A549 treated with dexamethasone at 1 μM for 4 hours (cell line): ENCODE results near the gene LRRN4CL. TPM values are rescaled to one million over a fixed set of nuclear protein-coding genes. Genes with fewer than 3 reads are reported as not detected.

ENCODE experiments used
- total RNA-seq: library from RNA; stranded (reverse); fragments of 200-300 nt; extraction: Qiagen RNA extraction; gene quantifications from 5 replicates; pipeline ENCODE4 v1.2.3, GENCODE V29; 2022

LRRN4CL gene
- total RNA-seq, result 0.08 to 0.13 TPM (median 0.09 TPM) in 3 of 5 replicates, not detected in the others

DNA sequence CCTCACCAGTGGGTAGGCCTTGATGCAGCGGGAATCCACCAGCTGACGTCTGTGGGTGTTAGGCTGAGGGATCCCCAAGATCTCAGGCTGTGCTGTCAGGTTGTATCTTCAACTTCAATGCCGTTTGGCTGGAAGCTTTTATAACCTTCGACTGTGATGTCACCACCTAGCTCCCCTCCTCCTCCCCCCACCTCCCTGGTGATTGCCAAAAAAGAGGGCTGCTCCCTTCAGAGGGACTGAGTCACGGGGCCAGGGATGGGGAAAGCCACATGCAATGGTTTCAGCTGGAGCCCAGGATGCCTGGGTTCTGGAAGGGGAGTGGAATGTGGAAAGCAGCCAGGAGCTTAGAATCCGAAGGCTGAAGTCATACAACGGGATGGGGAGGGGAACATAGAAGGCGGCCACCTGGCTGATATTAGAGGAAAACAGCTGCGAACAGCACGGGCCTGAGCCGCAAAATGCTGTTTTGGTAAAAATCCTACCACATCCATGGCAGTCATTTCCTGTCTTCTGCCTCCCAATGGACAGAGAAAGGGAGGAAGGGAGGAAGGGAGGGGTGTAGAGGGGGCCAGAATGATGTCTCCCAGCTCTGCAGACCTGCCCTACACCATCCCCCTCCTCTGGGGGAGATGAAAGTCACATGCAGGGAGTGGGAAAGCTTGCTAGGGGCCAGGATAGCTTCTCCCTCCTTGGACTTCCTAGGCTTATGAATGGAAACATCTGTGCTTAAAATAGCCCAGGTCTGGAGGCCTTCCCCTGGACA is at the start of gene LRRN4CL:
LRRN4CL (minus strand) TSS at position 110 of the 763 bp plus-strand sequence. CDS start 1,022 bp downstream, outside the sequence.

DNA sequence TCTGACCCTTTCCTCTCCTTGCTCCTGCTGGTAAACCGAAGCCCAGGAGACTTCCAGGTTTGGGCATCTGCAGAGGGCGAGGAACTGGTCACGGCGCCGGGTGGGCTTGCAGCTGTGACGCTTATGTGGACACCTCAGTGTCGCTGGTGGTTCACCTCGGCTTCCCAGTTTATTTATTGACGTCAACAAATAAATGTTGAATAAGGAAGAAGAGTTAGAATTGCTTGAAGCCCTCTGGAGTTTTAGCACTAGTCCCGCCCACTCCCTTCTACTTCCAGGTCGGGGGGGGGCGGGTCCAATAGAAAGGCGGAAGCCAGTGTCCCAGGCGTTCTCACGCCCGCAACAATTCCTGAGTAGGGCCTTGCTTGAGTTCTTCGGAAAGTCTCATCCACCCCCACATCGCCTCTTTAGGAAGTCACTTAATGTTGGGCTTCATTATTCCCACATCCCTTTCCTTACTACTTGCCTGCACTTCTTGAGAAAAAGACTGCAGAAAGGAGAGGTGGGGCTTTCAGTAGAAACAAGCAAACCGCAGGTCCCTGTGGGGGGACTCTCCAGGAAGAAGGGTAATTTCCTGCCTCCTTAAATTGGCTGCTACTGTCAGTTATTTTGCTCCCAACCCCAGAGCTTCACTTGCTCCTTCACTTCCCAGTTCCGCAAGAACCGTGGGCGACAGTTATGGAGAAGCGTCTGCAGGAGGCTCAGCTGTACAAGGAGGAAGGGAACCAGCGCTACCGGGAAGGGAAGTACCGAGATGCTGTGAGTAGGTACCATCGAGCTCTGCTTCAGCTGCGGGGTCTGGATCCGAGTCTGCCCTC is 39.0 kb upstream of the LRRN4CL start, which contains the start of gene TTC9C:
TTC9C (plus strand) TSS at position 316 of the 818 bp plus-strand sequence; CDS start at position 679, 363 bp downstream.

DNA sequence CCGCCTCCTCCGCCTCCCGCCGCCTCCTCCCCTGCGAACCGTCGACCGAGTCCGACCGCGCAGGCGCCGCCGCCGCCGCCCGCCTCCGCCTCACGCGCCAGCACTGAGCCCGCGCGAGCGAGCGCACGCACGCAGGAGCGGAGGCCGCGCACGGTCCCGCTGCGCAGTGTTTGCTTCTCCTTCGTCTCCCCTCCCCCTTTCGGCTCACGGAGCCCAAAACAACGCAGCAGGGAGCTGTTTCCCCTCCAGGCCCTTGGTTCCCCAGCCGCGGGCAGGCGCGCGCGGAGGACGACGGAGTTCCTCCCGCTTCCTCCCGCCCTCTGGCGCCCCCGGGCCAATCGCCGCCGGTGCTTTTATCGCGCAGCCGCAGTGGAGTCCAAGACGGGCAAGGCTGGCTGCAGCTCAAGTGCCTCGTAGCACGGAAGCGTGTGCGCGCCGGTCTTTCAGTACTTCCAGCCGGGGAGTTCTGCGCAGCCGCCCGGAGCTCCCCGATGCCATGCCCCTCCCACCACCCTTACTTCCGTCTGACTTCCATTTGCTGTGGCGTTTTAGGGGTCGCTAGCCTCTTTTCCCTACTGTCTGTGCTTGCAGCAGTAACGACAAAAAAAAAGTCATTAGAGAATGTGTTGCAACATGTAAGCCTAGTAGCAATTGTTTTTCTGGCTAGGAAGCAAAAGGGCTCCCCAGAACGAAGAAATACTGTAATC is 38.0 kb upstream of the LRRN4CL start, which contains the start of gene HNRNPUL2:
HNRNPUL2 (minus strand) TSS at position 293 of the 707 bp plus-strand sequence. CDS start 301 bp downstream, outside the sequence.

DNA sequence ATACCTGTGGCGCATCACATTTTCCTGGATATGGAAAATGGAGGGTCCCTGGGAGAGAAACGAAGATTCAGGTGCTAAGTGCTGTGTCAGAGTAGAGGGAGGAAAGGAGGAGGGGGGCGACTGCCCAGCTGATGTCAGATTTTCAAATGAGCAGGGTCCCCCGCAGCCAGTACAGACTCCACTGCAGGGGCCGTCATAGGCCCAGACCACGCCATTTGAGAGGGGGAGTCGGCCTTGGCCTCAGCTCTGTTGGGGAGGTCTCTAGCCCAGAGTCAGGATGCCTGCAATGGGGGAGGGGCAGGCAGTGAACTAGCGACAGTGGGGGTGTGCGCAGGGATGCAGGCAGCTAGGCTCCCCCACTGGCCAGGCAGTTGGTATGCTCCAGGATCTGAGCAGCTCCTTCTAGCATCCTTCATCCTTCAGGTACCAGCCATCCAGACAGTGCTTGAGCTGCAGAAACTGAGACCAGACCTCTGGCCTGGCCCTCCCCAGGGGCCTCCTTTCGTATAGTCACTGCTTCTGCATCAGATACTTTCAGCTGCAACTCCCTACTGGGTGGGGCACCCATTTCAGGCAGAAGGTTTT is 18.0 kb upstream of the LRRN4CL start, which contains the start of the genes BSCL2 and GNG3:
BSCL2 (minus strand) TSS at position 148 of the 585 bp plus-strand sequence. CDS start 229 bp downstream, outside the sequence.
GNG3 (plus strand) TSS at position 400 of the 585 bp plus-strand sequence. CDS start 620 bp downstream, outside the sequence.

DNA sequence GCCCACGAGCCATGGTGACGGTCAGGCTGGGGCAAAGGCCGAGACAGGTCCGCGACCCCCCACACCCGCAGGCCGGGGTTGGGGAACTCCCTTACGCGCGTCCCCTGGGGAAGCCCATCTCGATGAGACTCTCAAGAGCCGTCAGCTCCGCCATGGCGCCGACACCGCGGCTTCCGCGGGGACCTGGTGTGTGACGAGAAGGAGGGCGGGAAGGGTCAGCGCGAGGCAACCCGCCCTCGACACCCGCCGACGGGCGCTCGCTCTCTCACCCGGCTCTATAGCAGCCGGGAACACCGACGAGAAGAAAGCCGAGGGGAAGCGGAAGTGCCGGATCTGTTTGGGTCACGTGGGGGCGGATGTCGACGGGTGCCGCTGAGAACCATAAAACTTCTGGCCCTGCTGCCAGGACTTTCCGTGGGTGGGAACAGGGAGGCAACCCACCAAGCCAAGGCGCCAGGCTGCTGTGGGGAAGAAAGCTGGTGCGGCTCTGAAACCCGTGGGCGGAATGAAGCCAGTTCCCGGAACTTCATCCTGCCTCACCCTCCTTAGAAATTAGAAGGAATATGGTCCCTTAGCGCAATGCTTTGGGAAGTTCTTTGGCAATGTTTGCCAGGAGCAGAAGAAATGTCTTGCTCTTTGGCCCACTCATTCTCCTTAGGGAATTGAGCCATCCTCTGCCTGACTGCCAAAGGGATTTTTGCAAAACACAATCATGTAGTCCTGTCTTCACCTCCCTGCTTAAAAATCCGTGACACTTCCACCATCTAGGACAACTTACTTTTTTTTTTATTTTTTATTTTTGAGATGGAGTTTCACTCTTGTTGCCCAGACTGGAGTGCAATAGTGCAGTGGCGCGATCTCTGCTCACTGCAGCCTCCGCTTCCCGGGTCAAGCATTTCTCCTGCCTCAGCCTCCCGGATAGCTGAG is 10.3 kb downstream of the LRRN4CL start, which contains the start of gene UBXN1:
UBXN1 (minus strand) TSS at position 304 of the 927 bp plus-strand sequence; CDS start at position 154, 150 bp downstream.

DNA sequence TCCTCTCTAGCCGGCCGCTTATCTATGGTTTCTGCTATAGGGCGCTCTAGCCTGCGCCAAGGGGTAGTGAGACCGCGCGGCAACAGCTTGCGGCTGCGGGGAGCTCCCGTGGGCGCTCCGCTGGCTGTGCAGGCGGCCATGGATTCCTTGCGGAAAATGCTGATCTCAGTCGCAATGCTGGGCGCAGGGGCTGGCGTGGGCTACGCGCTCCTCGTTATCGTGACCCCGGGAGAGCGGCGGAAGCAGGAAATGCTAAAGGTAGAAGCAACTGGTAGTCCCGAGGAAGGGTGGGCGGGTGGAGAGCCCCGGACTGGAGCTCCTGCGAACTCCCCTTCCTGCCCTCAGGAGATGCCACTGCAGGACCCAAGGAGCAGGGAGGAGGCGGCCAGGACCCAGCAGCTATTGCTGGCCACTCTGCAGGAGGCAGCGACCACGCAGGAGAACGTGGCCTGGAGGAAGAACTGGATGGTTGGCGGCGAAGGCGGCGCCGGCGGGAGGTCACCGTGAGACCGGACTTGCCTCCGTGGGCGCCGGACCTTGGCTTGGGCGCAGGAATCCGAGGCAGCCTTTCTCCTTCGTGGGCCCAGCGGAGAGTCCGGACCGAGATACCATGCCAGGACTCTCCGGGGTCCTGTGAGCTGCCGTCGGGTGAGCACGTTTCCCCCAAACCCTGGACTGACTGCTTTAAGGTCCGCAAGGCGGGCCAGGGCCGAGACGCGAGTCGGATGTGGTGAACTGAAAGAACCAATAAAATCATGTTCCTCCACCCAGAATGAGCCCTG is 17.5 kb downstream of the LRRN4CL start, which contains the start of the genes LBHD1 and UQCC3:
LBHD1 (minus strand) TSS at position 660 of the 782 bp plus-strand sequence. CDS start 2,236 bp downstream, outside the sequence.
UQCC3 (plus strand) TSS at position 66 of the 782 bp plus-strand sequence; CDS start at position 139, 73 bp downstream.

DNA sequence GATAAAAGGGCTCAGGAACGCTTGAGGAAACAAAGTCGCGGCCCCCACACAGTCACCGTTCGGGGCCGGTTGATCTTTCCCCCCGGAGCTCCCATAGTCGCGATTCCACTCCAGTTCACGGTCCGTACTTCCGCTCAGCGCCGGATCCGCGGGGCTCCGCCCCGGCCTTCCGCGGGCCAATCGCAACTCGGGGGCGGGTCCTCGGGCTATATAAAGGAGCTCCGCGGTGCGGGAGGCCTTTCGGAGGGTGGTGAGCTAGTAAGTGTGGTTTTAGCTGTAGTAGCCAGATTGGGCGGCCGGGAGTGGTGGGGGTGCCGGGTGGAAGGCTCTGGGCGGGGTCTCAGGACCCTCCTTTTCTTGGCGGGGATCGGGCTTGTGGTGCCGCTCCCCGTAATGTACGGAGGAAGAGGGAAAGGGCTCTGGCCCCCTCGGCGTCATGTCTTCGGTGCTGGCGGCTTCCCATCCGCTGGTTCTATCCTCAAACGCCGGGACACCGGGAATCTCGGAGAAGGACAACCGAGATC is 24.2 kb downstream of the LRRN4CL start, which contains the start of the genes C11orf98 and CSKMT:
C11orf98 (minus strand) TSS at position 136 of the 524 bp plus-strand sequence; CDS start at position 95, 41 bp downstream.
CSKMT (plus strand) TSS at position 238 of the 524 bp plus-strand sequence. CDS start 568 bp downstream, outside the sequence.

DNA sequence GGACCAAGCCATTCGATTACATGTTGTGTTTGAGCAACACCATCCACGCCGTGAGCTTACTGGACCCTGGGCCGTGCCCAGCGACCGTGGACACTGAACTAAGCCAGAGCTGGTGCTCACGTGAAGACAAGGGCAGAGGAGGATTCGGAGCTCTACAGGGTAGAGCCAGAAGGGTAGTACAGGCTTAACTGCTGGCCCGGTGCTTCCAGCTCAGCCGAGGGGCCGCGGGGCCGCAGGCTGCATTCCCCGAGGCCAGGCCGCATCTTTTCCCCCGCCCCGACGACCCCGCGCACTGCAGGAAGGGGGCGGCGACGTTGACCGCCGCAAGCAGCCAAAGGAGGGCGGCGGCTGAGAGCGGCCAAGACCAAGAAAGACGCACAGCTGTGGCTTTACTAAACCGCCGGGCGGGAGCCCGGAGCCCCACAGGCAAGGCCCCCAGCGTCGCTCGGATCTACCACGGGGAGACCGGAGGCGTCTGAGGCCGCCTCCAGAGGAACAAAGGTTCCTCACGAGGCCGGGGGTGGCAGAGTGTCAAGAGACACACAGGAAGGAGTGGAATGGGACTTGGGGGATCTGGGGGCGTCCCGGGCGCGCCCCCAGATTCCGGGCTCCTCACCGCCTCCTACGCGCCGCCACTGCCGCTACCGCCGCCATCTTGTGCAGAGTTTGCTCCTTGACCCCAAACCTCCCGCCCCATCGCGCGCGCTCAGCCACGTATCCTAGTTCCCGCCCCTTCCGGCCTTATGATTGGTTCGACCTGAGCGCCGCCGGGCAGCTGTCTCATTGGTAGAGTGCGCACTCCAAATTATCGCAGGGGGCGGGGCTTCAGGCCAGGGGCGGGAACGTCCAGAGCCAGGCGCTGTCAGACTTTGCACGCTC is 43.1 kb downstream of the LRRN4CL start, which contains the start of gene GANAB:
GANAB (minus strand) TSS at position 668 of the 879 bp plus-strand sequence; CDS start at position 654, 14 bp downstream.

Other genes starting within 250 kb of the LRRN4CL start
- gene AHNAK, start 142.7 kb downstream of the LRRN4CL start, total RNA-seq, result 298 to 478 TPM (median 418 TPM) in 5 replicates
- gene EEF1G, start 115.6 kb downstream of the LRRN4CL start, total RNA-seq, result 1,895 to 2,114 TPM (median 2,034 TPM) in 5 replicates
- 11.1 to 16.9 TPM (median 16.6 TPM) in 5 replicates for gene TUT1, start 98.0 kb downstream of the LRRN4CL start, total RNA-seq
- gene MTA2, start 87.7 kb downstream of the LRRN4CL start, total RNA-seq, result 83.2 to 93.3 TPM (median 89.9 TPM) in 5 replicates
- gene EML3, start 76.8 kb downstream of the LRRN4CL start, total RNA-seq, result 18.3 to 23.6 TPM (median 20.4 TPM) in 5 replicates
- gene ROM1, start 76.3 kb downstream of the LRRN4CL start, total RNA-seq, result 3.6 to 4.4 TPM (median 4.0 TPM) in 5 replicates
- gene B3GAT3, start 67.5 kb downstream of the LRRN4CL start, total RNA-seq, result 41.2 to 52.1 TPM (median 49.3 TPM) in 5 replicates
- 221 to 274 TPM (median 265 TPM) in 5 replicates for gene GANAB, start 42.9 kb downstream of the LRRN4CL start, total RNA-seq
- 15.9 to 21.7 TPM (median 21.2 TPM) in 5 replicates for gene INTS5, start 36.2 kb downstream of the LRRN4CL start, total RNA-seq
- gene C11orf98, start 24.3 kb downstream of the LRRN4CL start, total RNA-seq, result 125 to 142 TPM (median 131 TPM) in 5 replicates
- 10.5 to 13.3 TPM (median 12.2 TPM) in 5 replicates for gene CSKMT, start 24.2 kb downstream of the LRRN4CL start, total RNA-seq
- gene UQCC3, start 17.9 kb downstream of the LRRN4CL start, total RNA-seq, result 27.6 to 33.4 TPM (median 28.9 TPM) in 5 replicates
- gene LBHD1, start 17.3 kb downstream of the LRRN4CL start, total RNA-seq, result 3.8 to 5.2 TPM (median 3.9 TPM) in 5 replicates
- gene UBXN1, start 10.5 kb downstream of the LRRN4CL start, total RNA-seq, result 103 to 120 TPM (median 115 TPM) in 5 replicates
- gene BSCL2, start 17.9 kb upstream of the LRRN4CL start, total RNA-seq, result 59.4 to 73.9 TPM (median 62.6 TPM) in 5 replicates
- not detected in 5 replicates for gene GNG3, start 18.1 kb upstream of the LRRN4CL start, total RNA-seq
- gene HNRNPUL2, start 37.9 kb upstream of the LRRN4CL start, total RNA-seq, result 40.5 to 45.2 TPM (median 43.3 TPM) in 5 replicates
- 25.1 to 36.7 TPM (median 32.3 TPM) in 5 replicates for gene TTC9C, start 39.0 kb upstream of the LRRN4CL start, total RNA-seq
- gene ZBTB3, start 64.6 kb upstream of the LRRN4CL start, total RNA-seq, result 1.5 to 2.2 TPM (median 1.8 TPM) in 5 replicates
- gene POLR2G, start 72.0 kb upstream of the LRRN4CL start, total RNA-seq, result 156 to 166 TPM (median 160 TPM) in 5 replicates
- 9.1 to 14.5 TPM (median 12.5 TPM) in 5 replicates for gene TAF6L, start 81.9 kb upstream of the LRRN4CL start, total RNA-seq
- gene TMEM179B, start 97.9 kb upstream of the LRRN4CL start, total RNA-seq, result 67.1 to 85.0 TPM (median 82.1 TPM) in 5 replicates
- 18.9 to 27.6 TPM (median 24.8 TPM) in 5 replicates for gene TMEM223, start 102.5 kb upstream of the LRRN4CL start, total RNA-seq
- 38.9 to 55.9 TPM (median 54.3 TPM) in 5 replicates for gene NXF1, start 115.9 kb upstream of the LRRN4CL start, total RNA-seq
- gene STX5, start 142.5 kb upstream of the LRRN4CL start, total RNA-seq, result 17.7 to 24.7 TPM (median 22.9 TPM) in 5 replicates
- gene TEX54, start 143.3 kb upstream of the LRRN4CL start, total RNA-seq, result not detected in 5 replicates
- 71.5 to 83.6 TPM (median 80.3 TPM) in 5 replicates for gene WDR74, start 150.1 kb upstream of the LRRN4CL start, total RNA-seq
- 823 to 905 TPM (median 883 TPM) in 5 replicates for gene SLC3A2, start 191.4 kb upstream of the LRRN4CL start, total RNA-seq
- 0.03 to 0.24 TPM (median 0.09 TPM) in 4 of 5 replicates, not detected in the other for gene CHRM1, start 231.8 kb upstream of the LRRN4CL start, total RNA-seq